ENCODE results near the gene FTO. TPM values are rescaled to one million over a fixed set of nuclear protein-coding genes. Genes with fewer than 3 reads are reported as not detected.

Gene FTO
- polyA plus RNA-seq, 1 experiment, result 135 TPM

- no peak for DNase-seq (ENCODE audit: low read depth, low spot score)
- H3K27ac ChIP-seq (ENCODE audit: low read depth, low read length), result no peak overlapping the region
- peaks cover 9% of the 10 kb centered on the region for H3K27me3 ChIP-seq (ENCODE audit: control insufficient read depth, insufficient read depth, low read length)
- no peak for TF ChIP-seq CTCF (IDR thresholded peaks at IDR 0.05; ENCODE audit: low read depth, low read length)
- no peaks in the 10 kb centered on the region; the same call in none of the 2 replicates for H3K9me3 ChIP-seq (ENCODE audit: control insufficient read depth, insufficient read depth, low read length)
- CTCF ChIA-PET, result no interaction called here
- POLR2A ChIA-PET, result no interaction called here
- H3K4me3 ChIP-seq (ENCODE audit: low read depth, low read length), result no peak overlapping the region
Measured at GRCh38 chr16:54200161-54200534, 496.2 kb downstream of the FTO start.

- H3K27me3 ChIP-seq (ENCODE audit: control insufficient read depth, insufficient read depth, low read length), result peaks cover 9% of the 10 kb centered on the region
- POLR2A ChIA-PET, result no interaction called here
- CTCF ChIA-PET, result no interaction called here
- TF ChIP-seq CTCF (IDR thresholded peaks at IDR 0.05; ENCODE audit: low read depth, low read length), result no peak
- H3K4me3 ChIP-seq (ENCODE audit: low read depth, low read length), result no peak overlapping the region
- H3K9me3 ChIP-seq (ENCODE audit: control insufficient read depth, insufficient read depth, low read length), result no peaks in the 10 kb centered on the region; the same call in 1 of the 2 replicates
- no peak for DNase-seq (ENCODE audit: low read depth, low spot score)
- no peak overlapping the region for H3K27ac ChIP-seq (ENCODE audit: low read depth, low read length)
Measured at GRCh38 chr16:54200720-54201119, 496.8 kb downstream of the FTO start.

- H3K4me3 ChIP-seq (ENCODE audit: low read depth, low read length), result no peak overlapping the region
- ChIA-PET POLR2A (no interaction called here), CTCF (no interaction called here)
- H3K27me3 ChIP-seq (ENCODE audit: control insufficient read depth, insufficient read depth, low read length), result peaks cover 9% of the 10 kb centered on the region
- no peaks in the 10 kb centered on the region; the same call in 1 of the 2 replicates for H3K9me3 ChIP-seq (ENCODE audit: control insufficient read depth, insufficient read depth, low read length)
- H3K27ac ChIP-seq (ENCODE audit: low read depth, low read length), result no peak overlapping the region
- no peak for DNase-seq (ENCODE audit: low read depth, low spot score)
- no peak for TF ChIP-seq CTCF (IDR thresholded peaks at IDR 0.05; ENCODE audit: low read depth, low read length)
Measured at GRCh38 chr16:54201200-54201599, 497.2 kb downstream of the FTO start.

Small RNAs within 50 kb of the gene (small RNA-seq; reads per million reads assigned to genes)
- gene AC007347.2 (ENCODE audit: insufficient read length, low read depth), result not detected

Other genes starting within 250 kb of the FTO start
- gene AKTIP, start 200.9 kb upstream of the FTO start, polyA plus RNA-seq (2011; rRNA removed), result 27.2 and 28.5 TPM in 2 replicates
- 9.1 and 13.0 TPM in 2 replicates for gene RPGRIP1L, start 297 bp upstream of the FTO start, polyA plus RNA-seq (2011; rRNA removed)

Data from AG04450 (cell line).